Inflammatory macrophage treated with lipopolysaccharide for 4 hours (primary cell): ENCODE results near the gene FAM219A.

Experiments used
- DNase-seq: peaks from one replicate; pipeline ENCODE4 v3.0.0-alpha.2; 2020

The FAM219A gene

GRCh38 chr9:34398875-34399274, 59.5 kb downstream of the FAM219A start:
- no peak for DNase-seq

- no peak for DNase-seq
These were observed 61.8 kb downstream of the FAM219A start for GRCh38 chr9:34396276-34397214.

- no peak for DNase-seq
These were observed 65.9 kb downstream of the FAM219A start for GRCh38 chr9:34392511-34392910.

- DNase-seq = no peak
These were observed 71.1 kb downstream of the FAM219A start for GRCh38 chr9:34387239-34387638.

- DNase-seq = no peak
These were observed 71.7 kb downstream of the FAM219A start for GRCh38 chr9:34386656-34387055.

GRCh38 chr9:34385561-34386230, 72.7 kb downstream of the FAM219A start:
- DNase-seq = no peak

GRCh38 chr9:34384368-34385165, 73.8 kb downstream of the FAM219A start:
- DNase-seq = peak; percentile 11

GRCh38 chr9:34383904-34384303, 74.5 kb downstream of the FAM219A start:
- DNase-seq = no peak

- DNase-seq = no peak
These were observed 75.5 kb downstream of the FAM219A start for GRCh38 chr9:34382879-34383278.

GRCh38 chr9:34382054-34382453, 76.3 kb downstream of the FAM219A start:
- no peak for DNase-seq

- no peak for DNase-seq
These were observed 77.0 kb downstream of the FAM219A start for GRCh38 chr9:34381323-34381722.

GRCh38 chr9:34380511-34381315, 77.7 kb downstream of the FAM219A start:
- peak; percentile 75 for DNase-seq

- DNase-seq = no peak
These were observed 78.3 kb downstream of the FAM219A start for GRCh38 chr9:34380034-34380510.

- DNase-seq = peak; percentile 84
These were observed 78.9 kb downstream of the FAM219A start for GRCh38 chr9:34379334-34380033.

- DNase-seq = no peak
These were observed 79.9 kb downstream of the FAM219A start for GRCh38 chr9:34378376-34379060.

- DNase-seq = peak; percentile 13
These were observed 81.0 kb downstream of the FAM219A start for GRCh38 chr9:34377404-34377746.

- DNase-seq = peak; percentile 90
These were observed 81.6 kb downstream of the FAM219A start, which contains the start of gene MYORG for GRCh38 chr9:34376596-34377403. MYORG (minus strand) TSS chr9:34376898; CDS start chr9:34372943, 3,955 bp downstream.

GRCh38 chr9:34375901-34376595, 82.3 kb downstream of the FAM219A start:
- no peak for DNase-seq

GRCh38 chr9:34374905-34375552, 83.3 kb downstream of the FAM219A start:
- DNase-seq = no peak
